Measurements from ENCODE around the gene ITPKC. TPM values are rescaled to one million over a fixed set of nuclear protein-coding genes. Genes with fewer than 3 reads are reported as not detected.

ITPKC gene
- total and polyA plus RNA-seq, 9 of the 15 experiments (the other 6 are each of a cell fraction or from before 2014, with no cell fraction given), result 0.08 to 9.3 (median 5.8) TPM

DNA sequence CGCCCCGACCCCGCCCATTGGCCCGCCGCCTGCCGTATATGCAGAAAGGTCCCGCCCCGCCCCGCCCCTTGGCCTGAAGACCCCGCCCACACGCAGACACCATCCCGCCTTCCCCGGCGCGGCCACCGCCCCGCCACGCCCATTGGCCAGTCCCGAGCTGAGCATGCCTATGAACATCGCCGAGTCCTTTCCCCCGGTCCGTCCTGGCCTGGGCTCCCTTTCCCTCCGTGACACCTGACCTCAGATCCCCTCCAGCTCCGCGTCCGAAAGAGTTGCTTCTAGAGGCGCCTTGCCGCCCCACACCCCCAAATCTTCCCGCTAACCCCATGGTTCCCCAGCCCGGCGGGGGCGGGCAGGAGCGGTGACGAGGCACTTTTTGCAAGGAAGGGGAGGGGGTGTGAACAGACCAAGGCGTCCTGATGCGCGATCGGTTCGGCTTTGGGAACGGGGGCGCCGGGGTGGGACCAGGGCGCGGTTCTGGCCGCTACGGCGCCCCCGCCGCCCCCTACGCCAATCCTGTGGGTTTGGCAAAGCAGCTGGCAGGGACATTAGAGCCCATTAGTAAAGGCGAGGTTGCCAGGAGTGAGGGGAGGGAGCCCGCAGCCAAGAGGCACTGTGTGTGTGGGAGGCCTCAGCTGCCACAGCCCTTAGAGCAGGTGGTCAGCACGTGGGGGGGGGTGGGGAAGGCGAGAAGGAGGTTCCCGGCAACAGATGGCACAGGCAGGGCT lies 26.1 kb upstream of the ITPKC start (continued):
- TF ChIP-seq ARID3B (CRISPR knock-in tag; IDR thresholded peaks at IDR 0.05; ENCODE audit: borderline replicate concordance) (no peak), RBM17 (IDR thresholded peaks at IDR 0.05; ENCODE audit: borderline replicate concordance, low read depth, low read length) (no peak), TAF15 (IDR thresholded peaks at IDR 0.05; ENCODE audit: low read depth, low read length) (no peak), ZBTB40 (IDR thresholded peaks at IDR 0.05) (0 out of 2 replicates have a peak, but pooled peaks have one; percentile 17), ZBTB40 (CRISPR knock-in tag; IDR thresholded peaks at IDR 0.05) (no peak), NR1H2 (CRISPR knock-in tag; IDR thresholded peaks at IDR 0.05) (no peak), ZNF696 (CRISPR knock-in tag; conservative IDR thresholded peaks at IDR 0.05) (no peak), KAT2B (IDR thresholded peaks at IDR 0.05; ENCODE audit: low read depth, low read length) (no peak), SRSF3 (IDR thresholded peaks at IDR 0.05; ENCODE audit: insufficient read depth, low read length) (no peak), RBBP5 (IDR thresholded peaks at IDR 0.05; ENCODE audit: borderline replicate concordance, insufficient read depth, low read length, poor library complexity, severe bottlenecking) (peak; percentile 26), E2F1 (CRISPR knock-in tag; IDR thresholded peaks at IDR 0.05) (0 out of 2 replicates have a peak, but pooled peaks have one; percentile 57), NBN (IDR thresholded peaks at IDR 0.05; ENCODE audit: low read depth) (peak; percentile 69; the same call in 1 of the 2 replicates), ZNF699 (CRISPR knock-in tag; IDR thresholded peaks at IDR 0.05; ENCODE audit: insufficient replicate concordance) (no peak), BACH1 (tag; IDR thresholded peaks at IDR 0.05) (peak; percentile 88; the same call in 1 of the 2 replicates), GATAD2A (IDR thresholded peaks at IDR 0.05) (no peak), ZKSCAN3 (CRISPR knock-in tag; IDR thresholded peaks at IDR 0.05) (no peak)
